HG02970 (cell line): ENCODE measurements around the gene ZSWIM6.
A peak's percentile ranks its signal among the peaks of the same experiment; 100 is the strongest.
"Not testable (repeated sequence)": the region's sequence is repeated elsewhere in the genome, so short reads cannot be mapped to it uniquely, and the experiment has no call there.

Experiments used
- ATAC-seq: cut with Tn5 transposase; IDR thresholded peaks from one replicate; pipeline ENCODE4 v1.9.1; 2021; ENCODE audit warnings: mild to moderate bottlenecking, moderate library complexity, moderate number of reproducible peaks; ENCODE audit not compliant: unreplicated experiment, low FRiP score

Gene ZSWIM6

GRCh38 chr5:61402244-61402823, 70.3 kb downstream of the ZSWIM6 start:
- ATAC-seq: no peak

- ATAC-seq: no peak
Observed at GRCh38 chr5:61402970-61403900, 71.2 kb downstream of the ZSWIM6 start.

GRCh38 chr5:61405511-61406295, 73.6 kb downstream of the ZSWIM6 start:
- ATAC-seq: no peak

- not testable (repeated sequence) for ATAC-seq
Observed at GRCh38 chr5:61406497-61406896, 74.4 kb downstream of the ZSWIM6 start.

- no peak for ATAC-seq
Observed at GRCh38 chr5:61407706-61408270, 75.7 kb downstream of the ZSWIM6 start.

- peak; percentile 98 for ATAC-seq
Observed at GRCh38 chr5:61408476-61409168, 76.6 kb downstream of the ZSWIM6 start.

GRCh38 chr5:61409568-61409967, 77.5 kb downstream of the ZSWIM6 start:
- no peak for ATAC-seq

GRCh38 chr5:61410811-61411210, 78.8 kb downstream of the ZSWIM6 start:
- ATAC-seq: no peak

GRCh38 chr5:61412361-61412760, 80.3 kb downstream of the ZSWIM6 start:
- no peak for ATAC-seq

- not testable (repeated sequence) for ATAC-seq
Observed at GRCh38 chr5:61413205-61413604, 81.1 kb downstream of the ZSWIM6 start.

- no peak for ATAC-seq
Observed at GRCh38 chr5:61414806-61415205, 82.7 kb downstream of the ZSWIM6 start.

GRCh38 chr5:61416010-61416409, 84.0 kb downstream of the ZSWIM6 start:
- ATAC-seq: no peak

GRCh38 chr5:61416420-61416819, 84.4 kb downstream of the ZSWIM6 start:
- ATAC-seq: no peak

- ATAC-seq: no peak
Observed at GRCh38 chr5:61417340-61417739, 85.3 kb downstream of the ZSWIM6 start.

GRCh38 chr5:61417851-61418250, 85.8 kb downstream of the ZSWIM6 start:
- ATAC-seq: no peak

- ATAC-seq: no peak
Observed at GRCh38 chr5:61419106-61419505, 87.0 kb downstream of the ZSWIM6 start.

- no peak for ATAC-seq
Observed at GRCh38 chr5:61420016-61420415, 88.0 kb downstream of the ZSWIM6 start.

- not testable (repeated sequence) for ATAC-seq
Observed at GRCh38 chr5:61421262-61421661, 89.2 kb downstream of the ZSWIM6 start.

GRCh38 chr5:61423487-61424145, 91.6 kb downstream of the ZSWIM6 start:
- no peak for ATAC-seq

GRCh38 chr5:61425918-61426317, 93.9 kb downstream of the ZSWIM6 start:
- ATAC-seq: no peak
